Measurements from ENCODE around the gene LMX1B.

DNA sequence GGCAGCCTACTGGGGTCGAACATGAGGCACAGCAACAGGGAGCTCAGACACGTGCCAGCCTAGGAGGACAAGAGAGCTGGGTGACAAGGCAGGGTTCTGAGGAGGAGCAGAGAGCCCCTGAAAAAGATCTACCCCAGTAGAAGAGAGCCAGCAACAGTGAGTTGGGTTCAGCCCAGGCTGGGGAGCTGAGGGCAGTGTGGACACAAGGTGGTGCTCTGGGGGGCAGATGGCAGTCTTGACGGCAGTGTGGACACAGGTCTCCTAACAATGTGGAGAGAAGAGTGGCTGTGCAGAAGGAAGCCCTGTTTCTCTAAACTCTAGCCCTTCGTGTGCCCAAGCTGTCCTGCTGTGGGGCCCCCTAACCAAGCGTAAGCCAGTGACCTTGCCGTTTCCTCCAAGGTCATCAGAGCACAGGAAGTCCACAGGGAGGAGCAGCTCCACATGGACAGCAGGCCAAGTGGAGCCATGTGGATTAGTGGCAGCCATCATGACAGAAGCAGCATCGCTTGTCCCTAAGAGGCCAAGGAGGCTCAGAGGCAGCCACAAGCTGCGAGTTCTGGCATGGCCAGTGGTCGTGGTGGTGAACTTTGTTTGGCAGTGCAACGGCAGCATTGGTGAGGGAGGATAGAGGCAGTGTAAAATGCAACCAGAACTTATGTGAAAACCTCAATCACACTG lies 25.1 kb upstream of the LMX1B start:
- TF ChIP-seq, protein P1, sequence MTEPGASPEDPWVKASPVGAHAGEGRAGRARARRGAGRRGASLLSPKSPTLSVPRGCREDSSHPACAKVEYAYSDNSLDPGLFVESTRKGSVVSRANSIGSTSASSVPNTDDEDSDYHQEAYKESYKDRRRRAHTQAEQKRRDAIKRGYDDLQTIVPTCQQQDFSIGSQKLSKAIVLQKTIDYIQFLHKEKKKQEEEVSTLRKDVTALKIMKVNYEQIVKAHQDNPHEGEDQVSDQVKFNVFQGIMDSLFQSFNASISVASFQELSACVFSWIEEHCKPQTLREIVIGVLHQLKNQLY (CRISPR knock-in tag; IDR thresholded peaks at IDR 0.05), result no peak
- no peak for TF ChIP-seq NFYB (CRISPR knock-in tag; conservative IDR thresholded peaks at IDR 0.05; ENCODE audit: low read depth)
- TF ChIP-seq ZBTB21 (CRISPR knock-in tag; IDR thresholded peaks at IDR 0.05; ENCODE audit: borderline replicate concordance), result no peak
- no peak for TF ChIP-seq ATF1 (CRISPR knock-in tag; IDR thresholded peaks at IDR 0.05)
- TF ChIP-seq, protein P2, sequence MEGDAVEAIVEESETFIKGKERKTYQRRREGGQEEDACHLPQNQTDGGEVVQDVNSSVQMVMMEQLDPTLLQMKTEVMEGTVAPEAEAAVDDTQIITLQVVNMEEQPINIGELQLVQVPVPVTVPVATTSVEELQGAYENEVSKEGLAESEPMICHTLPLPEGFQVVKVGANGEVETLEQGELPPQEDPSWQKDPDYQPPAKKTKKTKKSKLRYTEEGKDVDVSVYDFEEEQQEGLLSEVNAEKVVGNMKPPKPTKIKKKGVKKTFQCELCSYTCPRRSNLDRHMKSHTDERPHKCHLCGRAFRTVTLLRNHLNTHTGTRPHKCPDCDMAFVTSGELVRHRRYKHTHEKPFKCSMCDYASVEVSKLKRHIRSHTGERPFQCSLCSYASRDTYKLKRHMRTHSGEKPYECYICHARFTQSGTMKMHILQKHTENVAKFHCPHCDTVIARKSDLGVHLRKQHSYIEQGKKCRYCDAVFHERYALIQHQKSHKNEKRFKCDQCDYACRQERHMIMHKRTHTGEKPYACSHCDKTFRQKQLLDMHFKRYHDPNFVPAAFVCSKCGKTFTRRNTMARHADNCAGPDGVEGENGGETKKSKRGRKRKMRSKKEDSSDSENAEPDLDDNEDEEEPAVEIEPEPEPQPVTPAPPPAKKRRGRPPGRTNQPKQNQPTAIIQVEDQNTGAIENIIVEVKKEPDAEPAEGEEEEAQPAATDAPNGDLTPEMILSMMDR (IDR thresholded peaks at IDR 0.05), result no peak
- TF ChIP-seq ZNF219 (CRISPR knock-in tag; IDR thresholded peaks at IDR 0.05; ENCODE audit: borderline replicate concordance), result no peak
- TF ChIP-seq FOXP1 (CRISPR knock-in tag; IDR thresholded peaks at IDR 0.05; ENCODE audit: borderline replicate concordance), result no peak
- TF ChIP-seq FOXK1 (CRISPR knock-in tag; IDR thresholded peaks at IDR 0.05), result no peak
- TF ChIP-seq ZNF671 (CRISPR knock-in tag; IDR thresholded peaks at IDR 0.05), result no peak

All from WTC11 (cell line).